Cardiac septum (tissue), 1 donor: ENCODE measurements around the gene IL24. TPM values are rescaled to one million over a fixed set of nuclear protein-coding genes. Genes with fewer than 3 reads are reported as not detected.

Source experiments
- DNase-seq: peaks from one replicate; pipeline ENCODE4 v3.0.0-alpha.2; 2020; ENCODE audit warnings: low spot score
- intact Hi-C: fragments of 100-400 bp; cut with DNase I; formaldehyde crosslinking; loops from one replicate; pipeline ENCODE4 v1.14.0; 2022
- total RNA-seq: library from RNA; stranded (reverse); fragmentation: NEBNext Ultra II Directional; extraction: Animal tissue kit (Norgen Biotek cat#: 25700); gene quantifications from one replicate; pipeline ENCODE4 v1.2.1, GENCODE V29; 2021
- donor health status: DM: no; HTN: no; CAD: no.

The IL24 gene
- total RNA-seq, 1 donor from 2014 or later, result not detected

- intact Hi-C loops, result no loop called here
- DNase-seq, result no peak
These were observed 21.4 kb upstream of the IL24 start for GRCh38 chr1:206875752-206876377.

- no peak for DNase-seq
- intact Hi-C loops, result no loop called here
These were observed 18.8 kb upstream of the IL24 start for GRCh38 chr1:206878456-206878855.

- DNase-seq, result no peak
- intact Hi-C loops, result no loop called here
These were observed 16.9 kb upstream of the IL24 start for GRCh38 chr1:206880314-206880713.

GRCh38 chr1:206882555-206882954 lies 14.7 kb upstream of the IL24 start:
- DNase-seq, result no peak
- intact Hi-C loops, result no loop called here

DNA sequence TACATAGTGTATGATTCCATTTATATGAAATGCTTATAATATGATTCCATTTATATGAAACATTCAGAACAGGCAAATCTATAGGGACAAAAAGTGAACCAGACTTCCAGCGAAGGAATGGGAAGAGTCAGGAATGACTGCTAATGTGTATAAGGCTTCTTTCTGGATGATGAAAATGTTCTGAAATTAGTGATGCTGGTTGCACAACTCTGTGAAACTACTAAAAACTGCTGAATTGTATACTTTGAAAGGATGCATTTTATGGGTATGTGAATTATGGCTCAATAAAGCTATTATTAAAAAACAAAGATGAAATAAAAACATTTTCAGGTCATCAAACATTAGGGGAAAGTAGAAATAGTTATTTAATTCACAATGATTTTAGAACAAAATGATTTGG lies 14.1 kb upstream of the IL24 start:
- intact Hi-C loops, result no loop called here

GRCh38 chr1:206883876-206884275 lies 13.4 kb upstream of the IL24 start:
- intact Hi-C loops, result no loop called here
- DNase-seq, result no peak

More for the DNA sequence above, 14.1 kb upstream of the IL24 start:
- DNase-seq, result no peak

DNA sequence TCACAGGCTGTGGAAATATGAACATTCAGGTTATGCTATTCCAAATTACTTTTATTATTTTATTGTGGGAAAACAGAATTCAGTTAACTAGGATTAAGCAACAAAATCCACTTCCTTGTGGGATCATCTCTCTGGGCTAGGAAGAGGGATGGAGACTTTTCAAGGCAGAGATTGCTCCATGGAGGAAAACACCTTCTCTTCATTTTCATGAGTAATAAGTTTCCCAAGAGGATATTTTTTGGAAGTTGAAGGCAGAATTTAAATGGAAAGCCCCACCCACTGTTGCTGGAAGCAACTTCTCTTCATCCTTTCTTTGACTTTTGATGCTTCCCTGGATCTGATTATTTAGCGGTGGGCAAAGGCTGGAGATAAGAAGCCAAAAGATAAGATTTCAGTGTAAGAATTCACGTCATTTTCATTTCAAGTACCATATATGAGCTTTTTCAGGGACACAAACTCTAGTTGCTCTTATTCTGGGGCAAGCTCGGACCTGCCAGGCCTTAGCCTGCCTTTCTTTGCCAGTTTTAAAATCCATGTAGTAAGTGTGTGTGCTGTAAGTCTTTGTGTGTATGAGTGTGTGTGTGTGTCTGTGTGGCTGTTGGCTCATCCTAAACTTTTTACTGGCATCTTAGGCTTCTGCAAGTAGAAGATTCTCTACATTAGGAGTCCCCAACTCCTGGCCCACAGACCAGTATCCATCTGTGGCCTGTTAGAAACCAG lies 11.7 kb upstream of the IL24 start:
- DNase-seq, result no peak
- intact Hi-C loops, result no loop called here

DNA sequence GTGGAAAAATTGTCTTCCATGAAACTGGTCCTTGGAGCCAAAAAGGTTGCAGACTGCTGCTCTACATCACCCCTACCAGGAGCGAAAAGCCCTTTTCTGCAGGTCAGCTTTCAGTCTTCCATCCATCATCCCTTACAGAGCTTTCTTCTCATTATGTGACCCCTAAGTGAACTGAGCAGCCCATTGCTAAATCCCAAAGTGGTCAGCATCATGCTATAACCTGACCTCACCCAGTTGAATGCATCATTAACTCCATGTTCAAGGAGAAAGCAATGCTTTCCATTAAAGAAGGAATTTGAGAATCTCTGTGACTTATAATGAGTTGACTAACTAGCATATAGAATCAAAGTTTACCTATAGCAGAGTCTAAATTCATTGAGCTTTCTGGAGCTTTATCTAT lies 10.4 kb upstream of the IL24 start:
- DNase-seq, result no peak
- intact Hi-C loops, result no loop called here

DNA sequence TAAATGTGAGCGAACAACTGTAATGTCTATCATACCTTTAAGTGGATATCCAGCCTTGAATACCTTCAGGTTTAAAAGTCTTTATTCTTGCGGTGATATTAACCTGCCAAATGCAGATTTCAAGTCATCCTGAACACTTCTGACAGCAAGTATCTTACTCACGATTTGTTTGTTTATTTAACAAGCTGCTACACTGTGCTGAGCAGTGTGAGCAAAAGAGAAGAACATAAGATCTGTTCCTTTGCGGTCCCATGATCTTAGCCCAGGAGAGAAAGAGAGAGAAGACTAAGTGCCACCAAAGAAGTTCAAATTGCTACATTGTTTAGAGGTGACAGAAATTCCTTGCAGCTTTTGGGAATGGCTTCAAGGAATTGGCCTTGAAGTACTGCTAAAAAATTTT lies 9.5 kb upstream of the IL24 start:
- no peak for DNase-seq
- intact Hi-C loops, result no loop called here

DNA sequence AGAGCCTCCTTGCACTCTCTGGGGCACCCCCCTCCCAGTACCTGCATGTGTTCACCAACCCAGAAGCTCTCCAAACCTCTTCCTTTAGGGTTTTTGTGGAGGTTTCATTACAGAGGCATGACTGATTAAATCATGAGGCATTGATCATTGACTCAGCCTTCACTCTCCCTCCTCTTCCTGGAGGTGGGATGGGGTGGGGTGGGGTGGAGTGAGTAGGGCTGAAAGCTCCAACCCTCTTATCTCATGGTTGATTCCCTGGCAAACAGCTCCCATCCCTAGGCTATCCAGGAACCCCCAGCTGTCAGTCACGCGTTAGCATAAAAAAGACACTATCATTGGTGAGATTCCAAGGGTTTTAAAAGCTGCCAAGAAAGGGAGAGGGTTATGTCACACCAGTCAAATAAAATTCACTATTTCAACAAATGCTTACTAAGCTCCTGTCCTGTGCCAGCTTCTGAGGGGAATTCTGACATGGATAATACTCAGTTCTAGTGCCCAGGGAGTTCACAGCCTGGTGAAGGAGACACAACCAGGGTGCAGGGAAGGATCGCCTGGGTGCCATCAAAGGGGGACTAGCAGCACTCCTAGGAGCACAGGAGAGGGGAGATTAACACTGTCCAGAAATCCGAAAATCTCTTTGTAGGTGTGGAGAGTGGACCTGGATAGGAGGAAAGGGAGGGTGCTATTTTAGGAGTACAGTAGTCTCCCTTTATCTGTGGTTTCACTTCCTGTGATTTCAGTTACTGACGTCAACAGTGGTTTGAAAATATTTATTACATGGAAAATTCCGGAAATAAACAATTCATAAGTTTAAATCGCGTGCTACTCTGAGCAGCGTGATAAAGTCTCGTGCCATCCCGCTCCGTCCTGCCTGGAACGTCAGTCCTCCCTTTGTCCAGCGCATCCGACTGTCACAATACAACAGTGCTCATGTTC lies 6.8 kb upstream of the IL24 start:
- DNase-seq, result no peak

DNA sequence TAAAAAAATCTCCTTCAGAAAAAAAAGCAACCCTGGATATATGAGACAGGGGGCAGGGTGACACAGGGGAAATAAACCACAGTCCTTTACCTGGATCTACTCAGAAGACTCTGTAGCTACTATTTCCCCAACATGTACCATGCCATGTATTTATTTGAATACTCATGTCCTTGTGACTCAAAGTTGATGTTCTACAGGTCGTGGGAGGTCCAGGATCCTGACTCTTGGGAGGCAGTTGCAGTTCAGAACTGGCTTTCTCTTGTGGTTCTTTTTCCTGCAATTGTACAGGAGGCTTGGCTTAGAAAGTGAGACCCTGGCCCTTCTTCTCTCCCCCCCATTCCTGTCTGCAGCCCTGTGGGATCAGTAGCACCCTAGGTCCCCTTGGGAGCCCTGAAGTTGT lies 5.8 kb upstream of the IL24 start:
- no peak for DNase-seq
- intact Hi-C loops, result no loop called here

More for the DNA sequence above, 6.8 kb upstream of the IL24 start:
- intact Hi-C loops, result no loop called here

- no peak for DNase-seq
- intact Hi-C loops, result no loop called here
These were observed 4.8 kb upstream of the IL24 start for GRCh38 chr1:206892351-206892984.

- intact Hi-C loops, result no loop called here
- no peak for DNase-seq
These were observed 3.9 kb upstream of the IL24 start for GRCh38 chr1:206893380-206893779.

GRCh38 chr1:206895325-206895724 lies 1.9 kb upstream of the IL24 start:
- no peak for DNase-seq
- intact Hi-C loops, result no loop called here

DNA sequence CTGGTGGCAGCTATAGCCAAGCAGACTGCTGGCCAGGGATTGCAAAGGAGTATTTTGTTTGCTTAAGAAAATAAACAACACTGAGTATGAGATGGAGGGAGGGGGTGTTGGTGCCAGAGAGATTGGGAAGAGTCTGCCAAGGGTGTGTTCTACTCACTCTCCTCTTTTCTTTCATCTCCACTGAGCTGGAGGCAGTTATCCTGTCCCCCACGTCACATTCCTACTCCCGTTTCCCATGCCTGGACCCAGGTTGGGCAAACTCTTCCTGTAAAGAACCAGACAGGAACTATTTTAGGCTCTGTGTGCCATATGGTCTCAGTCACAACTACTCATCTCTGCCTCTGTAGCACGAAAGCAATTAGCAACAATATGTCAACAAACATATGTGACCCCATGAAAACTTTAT lies 1.4 kb upstream of the IL24 start:
- DNase-seq, result no peak
- intact Hi-C loops, result no loop called here

DNA sequence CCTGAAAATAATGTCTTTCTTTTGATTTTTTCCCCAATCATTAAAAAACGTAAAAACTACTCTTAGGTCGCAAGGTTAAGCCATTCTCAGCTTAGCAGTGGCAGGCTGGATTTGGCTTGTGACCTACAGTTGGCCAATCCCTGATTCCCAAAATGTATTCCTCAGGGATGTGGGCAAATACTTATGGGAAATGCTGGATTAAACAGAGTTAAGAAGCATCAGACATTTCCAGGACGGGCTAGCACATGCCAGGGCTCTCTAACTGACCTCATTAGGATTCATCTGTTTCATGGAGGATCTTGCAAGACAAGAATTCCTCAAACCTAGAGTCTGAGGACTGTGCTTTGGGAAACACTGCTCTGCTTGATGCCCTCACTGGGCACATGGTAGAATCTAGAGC lies 982 bp upstream of the IL24 start:
- DNase-seq, result no peak
- intact Hi-C loops, result no loop called here

GRCh38 chr1:206898089-206898914 lies 1.1 kb downstream of the IL24 start:
- intact Hi-C loops, result no loop called here
- no peak for DNase-seq

DNA sequence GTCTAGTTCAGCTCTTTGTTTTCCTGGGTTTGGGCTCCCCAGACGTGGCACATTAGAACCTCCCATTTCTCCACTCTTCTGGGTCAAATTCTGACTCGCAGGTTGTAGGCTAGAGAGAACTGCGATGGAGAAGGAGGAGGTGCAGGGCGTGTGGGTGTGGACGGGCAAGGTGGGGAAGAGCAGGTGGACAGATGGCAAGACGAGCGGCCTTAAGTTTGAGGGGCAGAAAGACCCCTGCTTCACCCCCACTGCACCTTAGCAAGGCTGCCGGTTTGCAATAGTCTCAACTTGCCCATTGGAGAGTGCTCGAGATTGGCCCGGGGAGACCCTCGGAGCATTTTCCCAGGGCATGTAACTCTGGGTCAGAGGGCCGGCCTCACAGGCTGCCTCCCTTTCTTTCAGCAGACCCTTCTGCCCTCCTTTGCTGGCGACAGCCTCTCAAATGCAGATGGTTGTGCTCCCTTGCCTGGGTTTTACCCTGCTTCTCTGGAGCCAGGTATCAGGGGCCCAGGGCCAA lies 1.7 kb downstream of the IL24 start:
- DNase-seq, result no peak
- intact Hi-C loops, result no loop called here

- intact Hi-C loops, result no loop called here
- DNase-seq, result no peak
These were observed 2.5 kb downstream of the IL24 start for GRCh38 chr1:206899717-206900116.
